PFSK-1 (cell line): ENCODE results near the gene NT5C3B.

Source experiments
- POLR2AphosphoS5 ChIP-seq: IDR thresholded peaks from 2 replicates; pipeline ENCODE4 v1.6.1; 2012; ENCODE audit warnings: low read depth, mild to moderate bottlenecking, control low read depth, low read length, moderate library complexity
- TAF1 ChIP-seq: IDR thresholded peaks from 2 replicates; pipeline ENCODE4 v1.6.1; 2012; ENCODE audit warnings: low read length, control low read depth, borderline replicate concordance; ENCODE audit not compliant: insufficient read depth
- TF ChIP-seq, protein P1 (sequence below), 2 experiments: IDR thresholded peaks; 2 replicates each; pipeline versions ENCODE4 v1.6.1 to v1.8.0; 2011 to 2012; ENCODE audit warnings: low read depth in 2 of 2, low read length in 2 of 2, control low read depth in 1 of 2, inconsistent platforms in 1 of 2, mild to moderate bottlenecking in 1 of 2, moderate library complexity in 1 of 2; ENCODE audit not compliant: insufficient read depth in 1 of 2

DNA sequence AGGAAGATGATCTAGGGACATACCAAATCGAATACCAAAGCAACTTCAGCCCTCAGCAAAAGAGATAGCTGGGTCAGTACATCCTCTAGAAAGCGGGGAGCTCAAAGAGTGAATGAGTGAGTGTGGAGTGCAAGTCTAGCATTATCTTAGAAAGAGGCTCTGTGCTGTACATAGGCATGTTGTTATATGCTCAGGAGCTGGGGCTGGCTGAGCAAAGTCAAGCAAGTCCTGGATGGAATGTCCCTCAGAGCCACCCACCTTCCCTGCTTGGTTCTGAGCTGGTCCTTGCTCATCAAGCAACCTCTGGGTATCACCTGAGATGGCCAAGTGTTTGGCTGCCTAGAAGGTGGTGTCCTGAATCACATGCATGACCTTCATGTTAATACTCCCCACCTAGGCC, 34.1 kb upstream of the NT5C3B start:
- TF ChIP-seq, protein P1, sequence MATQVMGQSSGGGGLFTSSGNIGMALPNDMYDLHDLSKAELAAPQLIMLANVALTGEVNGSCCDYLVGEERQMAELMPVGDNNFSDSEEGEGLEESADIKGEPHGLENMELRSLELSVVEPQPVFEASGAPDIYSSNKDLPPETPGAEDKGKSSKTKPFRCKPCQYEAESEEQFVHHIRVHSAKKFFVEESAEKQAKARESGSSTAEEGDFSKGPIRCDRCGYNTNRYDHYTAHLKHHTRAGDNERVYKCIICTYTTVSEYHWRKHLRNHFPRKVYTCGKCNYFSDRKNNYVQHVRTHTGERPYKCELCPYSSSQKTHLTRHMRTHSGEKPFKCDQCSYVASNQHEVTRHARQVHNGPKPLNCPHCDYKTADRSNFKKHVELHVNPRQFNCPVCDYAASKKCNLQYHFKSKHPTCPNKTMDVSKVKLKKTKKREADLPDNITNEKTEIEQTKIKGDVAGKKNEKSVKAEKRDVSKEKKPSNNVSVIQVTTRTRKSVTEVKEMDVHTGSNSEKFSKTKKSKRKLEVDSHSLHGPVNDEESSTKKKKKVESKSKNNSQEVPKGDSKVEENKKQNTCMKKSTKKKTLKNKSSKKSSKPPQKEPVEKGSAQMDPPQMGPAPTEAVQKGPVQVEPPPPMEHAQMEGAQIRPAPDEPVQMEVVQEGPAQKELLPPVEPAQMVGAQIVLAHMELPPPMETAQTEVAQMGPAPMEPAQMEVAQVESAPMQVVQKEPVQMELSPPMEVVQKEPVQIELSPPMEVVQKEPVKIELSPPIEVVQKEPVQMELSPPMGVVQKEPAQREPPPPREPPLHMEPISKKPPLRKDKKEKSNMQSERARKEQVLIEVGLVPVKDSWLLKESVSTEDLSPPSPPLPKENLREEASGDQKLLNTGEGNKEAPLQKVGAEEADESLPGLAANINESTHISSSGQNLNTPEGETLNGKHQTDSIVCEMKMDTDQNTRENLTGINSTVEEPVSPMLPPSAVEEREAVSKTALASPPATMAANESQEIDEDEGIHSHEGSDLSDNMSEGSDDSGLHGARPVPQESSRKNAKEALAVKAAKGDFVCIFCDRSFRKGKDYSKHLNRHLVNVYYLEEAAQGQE (IDR thresholded peaks at IDR 0.05; ENCODE audit: insufficient read depth in 1 of 2, low read depth in 2 of 2, low read length in 2 of 2) = no peak
- TF ChIP-seq POLR2AphosphoS5 (no peak), TAF1 (no peak)
